Upper lobe of left lung (tissue), 6 donors: ENCODE results near the gene R3HDM2. TPM values are rescaled to one million over a fixed set of nuclear protein-coding genes. Genes with fewer than 3 reads are reported as not detected.

Experiments used
- ATAC-seq, 2 donors: fragments of 200-7000 bp; cut with Tn5 transposase; one replicate each; pipeline ENCODE4 v1.9.1; 2022; ENCODE audit warnings: mild to moderate bottlenecking in 2 of 2, moderate library complexity in 2 of 2; ENCODE audit not compliant: low FRiP score in 2 of 2
- DNase-seq, 2 donors: peaks; one replicate each; pipeline ENCODE4 v3.0.0-alpha.2; 2019 to 2020
- H3K27ac ChIP-seq, 4 donors: fragments of 200-600 bp; sonication (generic); one replicate each; pipeline ENCODE4 v1.5.1; 2016 to 2019
- H3K27me3 ChIP-seq, 4 donors: fragments of 200-600 bp; sonication (generic); one replicate each; pipeline ENCODE4 v1.5.1; 2017 to 2019
- H3K36me3 ChIP-seq, 4 donors: fragments of 200-600 bp; sonication (generic); one replicate each; pipeline ENCODE4 v1.5.1; 2016 to 2019
- H3K4me1 ChIP-seq, 4 donors: fragments of 200-600 bp; sonication (generic); one replicate each; pipeline ENCODE4 v1.5.1; 2018 to 2019
- H3K4me3 ChIP-seq, 4 donors: fragments of 200-600 bp; sonication (generic); one replicate each; pipeline ENCODE4 v1.5.1; 2017 to 2019; ENCODE audit warnings: mild to moderate bottlenecking in 2 of 4, moderate library complexity in 1 of 4
- H3K9me3 ChIP-seq, 4 donors: fragments of 200-600 bp; sonication (generic); one replicate each; pipeline ENCODE4 v1.5.1; 2018 to 2019
- CTCF ChIP-seq, 6 experiments: fragments of 450-650 bp in 4 of 6; fragments of 200-600 bp in 2 of 6; sonication (generic) in 2 of 6; IDR thresholded peaks; one replicate each; pipeline ENCODE4 v1.5.1; 2016 to 2019; ENCODE audit warnings: antibody characterized with exemption in 6 of 6
- EP300 ChIP-seq, 4 donors: sonication (generic); formaldehyde crosslinking; IDR thresholded peaks; one replicate each; pipeline ENCODE4 v1.5.1; 2017; ENCODE audit warnings: antibody characterized with exemption in 4 of 4, control low read depth in 2 of 4
- POLR2A ChIP-seq, 4 donors: fragments of 450-650 bp; IDR thresholded peaks; one replicate each; pipeline ENCODE4 v1.5.1; 2016 to 2017; ENCODE audit warnings: antibody characterized with exemption in 4 of 4, mild to moderate bottlenecking in 2 of 4
- POLR2AphosphoS5 ChIP-seq, 2 donors: sonication (generic); formaldehyde crosslinking; IDR thresholded peaks; one replicate each; pipeline ENCODE4 v1.5.1; 2017; ENCODE audit warnings: antibody characterized with exemption in 2 of 2
- WGBS, 2 donors: methylation state at CpG; one replicate each; pipeline ENCODE4 v1.1.5; 2017 to 2018; 5-methylcytosine and 5-hydroxymethylcytosine counted together
- total RNA-seq, 6 donors: library from RNA; depleted of rRNA in 4 of 6; stranded (reverse); fragments of >200 nt in 4 of 6; gene quantifications; one replicate each; pipeline versions ENCODE4 v1.1.0 to v1.2.1, GENCODE V29; 2016 to 2021
- donor health status: DM: no; HTN: no; CAD: no; lungs with moderate emphysema.
- donor health status: DM: no; HTN: yes; CAD: no; lungs with severe emphysema.

The R3HDM2 gene
- total RNA-seq, 6 donors from 2014 or later: 39.2 to 94.3 (median 59.2) TPM

GRCh38 chr12:57352166-57352565 is 78.7 kb downstream of the R3HDM2 start:
- no peaks in the 10 kb centered on the region for H3K27me3 ChIP-seq
- no peak overlapping the region for H3K4me3 ChIP-seq
- no peak for DNase-seq
- no peaks in the 10 kb centered on the region for H3K4me1 ChIP-seq
- TF ChIP-seq POLR2AphosphoS5 (IDR thresholded peaks at IDR 0.05) (no peak), POLR2A (IDR thresholded peaks at IDR 0.05) (no peak), EP300 (IDR thresholded peaks at IDR 0.05) (no peak), CTCF (IDR thresholded peaks at IDR 0.05) (no peak)
- ATAC-seq: no peak
- no peaks in the 10 kb centered on the region for H3K9me3 ChIP-seq
- WGBS, 2 donors: 87 to 91% methylated on average over 3 of the region's 3 CpGs
- no peak overlapping the region for H3K27ac ChIP-seq
- peaks cover 0 to 8% (median 1%) of the 10 kb centered on the region in 4 donors for H3K36me3 ChIP-seq

GRCh38 chr12:57347284-57347683 is 83.6 kb downstream of the R3HDM2 start:
- peaks cover 0 to 5% (median 4%) of the 10 kb centered on the region in 4 donors for H3K4me1 ChIP-seq
- H3K4me3 ChIP-seq: no peak overlapping the region
- H3K27me3 ChIP-seq: no peaks in the 10 kb centered on the region
- H3K36me3 ChIP-seq: peaks cover 0 to 3% (median 1%) of the 10 kb centered on the region in 4 donors
- ATAC-seq (no peak), DNase-seq (no peak)
- TF ChIP-seq CTCF (IDR thresholded peaks at IDR 0.05) (no peak), POLR2AphosphoS5 (IDR thresholded peaks at IDR 0.05) (no peak), EP300 (IDR thresholded peaks at IDR 0.05) (no peak), POLR2A (IDR thresholded peaks at IDR 0.05) (no peak)
- no peaks in the 10 kb centered on the region for H3K9me3 ChIP-seq
- H3K27ac ChIP-seq: no peak overlapping the region

GRCh38 chr12:57343703-57344378 is 87.0 kb downstream of the R3HDM2 start:
- ATAC-seq: no peak
- 87% methylated on average over 7 of the region's 7 CpGs for WGBS, 2 donors
- H3K9me3 ChIP-seq: no peaks in the 10 kb centered on the region
- no peak overlapping the region for H3K4me3 ChIP-seq
- H3K27ac ChIP-seq: no peak overlapping the region
- no peak for DNase-seq
- H3K36me3 ChIP-seq: peaks cover 0 to 4% (median 0%) of the 10 kb centered on the region in 4 donors
- TF ChIP-seq POLR2AphosphoS5 (IDR thresholded peaks at IDR 0.05): no peak
- TF ChIP-seq EP300 (IDR thresholded peaks at IDR 0.05): no peak
- no peak for TF ChIP-seq CTCF (IDR thresholded peaks at IDR 0.05)
- no peak for TF ChIP-seq POLR2A (IDR thresholded peaks at IDR 0.05)
- peaks cover 8 to 23% (median 12%) of the 10 kb centered on the region in 4 donors for H3K4me1 ChIP-seq
- no peaks in the 10 kb centered on the region for H3K27me3 ChIP-seq

DNA sequence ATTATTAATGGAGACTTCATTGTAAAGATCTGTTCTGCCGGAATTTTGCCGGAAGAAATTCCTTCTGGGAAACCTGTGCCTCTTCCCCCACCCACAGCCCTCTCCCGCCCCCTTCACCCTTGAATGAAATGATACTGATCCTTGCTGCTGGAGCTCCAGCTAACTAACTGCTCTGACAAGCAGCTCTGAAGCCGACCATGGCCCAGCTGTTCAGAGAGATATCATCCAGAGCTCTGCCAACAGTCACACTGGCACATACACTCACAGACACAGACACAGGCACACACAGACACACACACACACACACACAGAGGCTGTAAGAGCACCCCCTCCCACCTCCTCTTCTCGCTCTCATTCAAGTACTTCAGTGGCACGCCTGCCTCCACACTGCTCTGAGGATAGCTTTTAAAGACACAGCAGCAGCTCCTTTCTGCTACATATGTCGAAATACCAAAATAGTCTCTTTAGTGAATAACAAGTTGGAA is 88.6 kb downstream of the R3HDM2 start:
- TF ChIP-seq POLR2AphosphoS5 (IDR thresholded peaks at IDR 0.05) (no peak), POLR2A (IDR thresholded peaks at IDR 0.05) (no peak), EP300 (IDR thresholded peaks at IDR 0.05) (no peak), CTCF (IDR thresholded peaks at IDR 0.05) (no peak)
- H3K27ac ChIP-seq: no peak overlapping the region
- H3K4me1 ChIP-seq: peaks cover 8 to 23% (median 12%) of the 10 kb centered on the region in 4 donors
- H3K4me3 ChIP-seq: peak overlapping the region in 2 of 4 donors; percentile 9 to 17
- DNase-seq: peak in 1 of 2 donors; percentile 68
- H3K36me3 ChIP-seq: peaks cover 0 to 6% (median 0%) of the 10 kb centered on the region in 4 donors
- H3K27me3 ChIP-seq: no peaks in the 10 kb centered on the region
- H3K9me3 ChIP-seq: no peaks in the 10 kb centered on the region
- peak; percentile 56 to 93 for ATAC-seq
- WGBS, 2 donors: 55 to 64% methylated on average over 7 of the region's 7 CpGs
